Stimulated activated CD8-positive, alpha-beta memory T cell treated with anti-CD3 and anti-CD28 coated beads, Interleukin-7, amount 100 ng/mL, for 24 hours (primary cell): ENCODE results near the gene HNF1B.

Experiments used
- DNase-seq: peaks from one replicate; pipeline ENCODE4 v3.0.0-alpha.2; 2020; ENCODE audit warnings: low read depth

HNF1B gene

DNA sequence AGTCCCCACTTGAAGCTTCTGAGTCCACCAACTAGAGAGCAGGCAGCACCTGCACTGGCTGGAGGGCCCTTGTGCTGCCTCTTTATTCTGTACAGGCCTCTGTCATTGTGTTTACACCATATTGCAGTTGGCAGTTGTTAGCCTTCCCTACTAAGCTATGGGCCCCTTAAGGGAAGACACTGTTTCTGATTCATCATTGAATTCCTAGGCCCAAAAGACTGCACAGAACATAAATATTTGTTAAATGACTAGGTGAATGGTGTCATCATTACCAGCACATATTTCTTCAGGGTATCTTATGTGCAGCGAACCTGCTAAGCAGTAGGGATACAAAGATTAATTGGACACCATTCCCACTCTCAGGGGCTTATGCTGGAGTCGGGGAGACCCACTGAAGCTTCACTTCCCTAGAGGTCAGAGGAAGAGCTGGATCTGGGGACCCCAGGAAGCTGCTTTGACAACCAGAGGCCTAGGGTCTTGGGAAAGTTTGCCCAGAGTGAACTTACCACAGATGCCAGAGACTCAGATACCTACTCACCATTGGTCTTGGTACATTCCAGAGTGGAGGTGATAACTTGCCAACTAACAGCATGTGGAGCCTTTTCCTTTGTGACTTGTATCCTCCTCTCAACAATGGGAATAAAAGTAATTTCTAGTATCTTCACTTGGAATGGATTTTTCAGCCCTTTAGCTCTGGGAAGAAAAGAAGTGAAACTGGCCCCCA is 72.9 kb downstream of the HNF1B start:
- DNase-seq: no peak

- DNase-seq: no peak
Measured at GRCh38 chr17:37671028-37671823, 73.6 kb downstream of the HNF1B start.

DNA sequence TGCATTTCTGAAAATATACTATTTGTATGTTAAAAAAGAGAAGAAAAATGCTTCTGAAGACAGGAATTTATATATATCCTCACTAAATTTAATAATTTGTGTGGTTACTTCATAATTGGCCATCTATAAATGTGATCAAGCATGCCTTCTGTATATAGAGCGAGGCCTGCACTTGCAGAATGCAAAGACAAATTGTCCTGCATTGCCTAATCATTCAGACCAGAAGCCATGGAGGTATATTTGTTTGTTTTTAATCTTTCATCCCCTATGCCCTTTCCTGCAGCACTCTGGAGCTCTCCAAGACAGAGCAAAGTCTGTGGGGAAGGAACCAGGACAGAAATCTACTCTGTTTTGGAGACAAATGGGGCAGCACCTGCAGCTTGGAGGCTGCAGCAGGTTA is 77.8 kb downstream of the HNF1B start:
- DNase-seq: no peak

- DNase-seq: no peak
Measured at GRCh38 chr17:37664214-37664613, 80.6 kb downstream of the HNF1B start.

DNA sequence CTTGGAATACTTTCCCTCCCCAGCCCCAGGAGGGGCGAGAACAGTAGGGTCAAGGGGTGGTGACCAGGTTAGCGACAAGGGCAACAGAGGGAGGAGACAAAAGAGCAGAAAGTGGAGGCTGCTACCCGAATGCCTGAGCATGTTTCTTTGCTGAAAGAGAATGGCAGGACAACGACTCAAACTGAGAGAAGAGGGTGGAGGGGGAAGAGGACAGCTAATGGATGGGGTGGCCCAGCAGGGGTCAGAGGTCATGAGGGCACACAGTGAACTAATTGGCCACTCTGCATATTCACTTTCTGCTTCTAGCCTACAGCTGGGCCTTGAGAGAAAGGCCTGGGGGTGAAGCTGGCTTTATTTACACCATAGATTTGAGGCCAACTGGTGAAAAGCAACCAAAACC is 82.5 kb downstream of the HNF1B start:
- no peak for DNase-seq

DNA sequence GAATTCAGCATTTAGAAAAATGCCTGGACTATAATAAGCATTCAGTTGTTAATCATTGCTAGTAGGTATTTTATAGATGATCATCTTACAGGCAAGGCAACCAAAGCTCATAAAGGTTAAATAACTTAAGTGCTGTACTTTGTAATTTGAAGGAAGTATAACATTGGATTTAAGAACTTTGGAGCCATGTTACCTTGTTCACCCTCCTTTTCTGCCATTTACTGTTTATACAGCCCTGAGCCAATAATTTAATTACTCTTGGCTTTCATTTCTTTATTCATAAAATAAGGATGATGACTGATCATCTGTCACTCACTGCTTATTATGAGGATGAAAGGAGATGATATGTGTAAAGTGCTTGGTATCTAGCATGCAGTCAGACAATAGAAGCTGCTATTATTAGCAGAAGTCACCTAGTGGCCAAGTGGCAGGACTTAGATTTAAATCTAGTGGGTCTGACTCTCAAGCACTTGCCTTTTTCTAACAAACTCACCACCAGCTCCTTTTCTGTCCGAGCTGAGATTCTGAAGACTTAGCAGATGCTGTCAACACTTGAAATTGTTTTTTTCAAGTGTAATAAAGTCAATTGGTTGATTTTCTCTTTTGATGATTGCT is 83.4 kb downstream of the HNF1B start:
- DNase-seq: no peak

GRCh38 chr17:37659925-37660324 is 84.9 kb downstream of the HNF1B start:
- DNase-seq: no peak

- no peak for DNase-seq
Measured at GRCh38 chr17:37657202-37657601, 87.7 kb downstream of the HNF1B start.

DNA sequence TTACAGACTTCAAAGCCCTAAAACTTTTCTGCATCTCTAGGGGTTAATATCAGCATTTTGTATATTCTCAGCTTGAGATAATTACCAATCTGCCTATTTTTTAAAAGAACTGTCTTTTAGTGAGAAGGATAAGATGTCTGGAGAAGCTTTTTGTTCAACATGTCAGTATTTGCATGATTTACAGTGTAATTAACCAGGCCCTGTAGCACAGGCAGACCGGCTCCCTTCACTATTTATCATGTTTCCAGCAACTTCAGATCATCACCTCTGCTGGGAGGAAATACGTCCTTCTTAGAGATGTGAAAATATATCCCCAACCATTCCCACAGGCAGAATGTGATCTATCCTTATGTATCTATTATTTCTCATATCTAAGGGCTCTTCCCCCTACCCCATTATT is 93.0 kb downstream of the HNF1B start:
- no peak for DNase-seq

DNA sequence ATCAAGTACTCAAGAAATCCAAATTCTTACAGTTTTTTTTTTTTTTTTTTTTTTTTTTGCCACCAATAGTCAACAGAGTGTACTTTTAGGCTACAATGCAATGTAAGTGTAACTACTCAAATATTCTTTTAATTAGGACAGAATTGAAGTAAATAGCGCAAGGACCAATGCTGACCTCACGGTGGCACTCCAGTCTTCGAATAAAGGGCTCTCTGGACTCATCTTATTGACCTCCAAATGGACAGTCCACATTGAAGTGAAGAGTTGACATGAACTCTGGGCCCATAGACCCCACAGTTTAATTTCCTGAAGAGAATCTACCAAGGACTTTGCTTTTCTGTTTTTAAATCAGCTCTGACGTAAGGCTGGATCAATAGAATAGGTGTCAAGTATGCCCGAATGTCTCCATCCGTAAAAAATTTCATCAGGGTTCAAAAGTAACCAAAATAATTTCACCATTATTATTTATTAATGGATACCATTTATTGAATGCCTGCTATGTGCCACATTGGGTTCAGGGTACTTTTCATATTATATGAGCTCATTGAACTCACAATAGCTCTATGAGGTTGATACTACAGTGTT is 94.3 kb downstream of the HNF1B start:
- no peak for DNase-seq

- no peak for DNase-seq
Measured at GRCh38 chr17:37648555-37648954, 96.3 kb downstream of the HNF1B start.

- DNase-seq: no peak
Measured at GRCh38 chr17:37647856-37648255, 97.0 kb downstream of the HNF1B start.

DNA sequence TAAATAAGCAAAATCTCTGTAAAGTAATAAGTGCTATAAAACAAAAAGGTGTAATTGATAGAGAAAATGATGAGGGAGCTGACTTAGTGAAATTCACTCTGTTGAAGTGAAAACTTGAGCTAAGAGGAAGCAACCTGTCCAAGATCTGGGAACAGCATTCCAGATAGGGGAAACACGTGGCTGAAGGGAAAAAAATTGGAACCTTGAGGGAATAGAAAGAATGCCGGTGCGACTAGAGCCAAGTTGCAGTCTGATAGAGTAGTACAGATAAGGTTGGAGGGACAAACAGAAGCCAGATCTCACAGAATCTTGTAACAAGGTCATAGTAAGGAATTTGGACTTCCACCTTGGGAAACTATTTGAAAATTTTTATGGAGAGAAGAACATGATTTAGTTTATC is 101.0 kb downstream of the HNF1B start:
- DNase-seq: no peak

- peak; percentile 77 for DNase-seq
Measured at GRCh38 chr17:37643118-37643766, 101.6 kb downstream of the HNF1B start, which contains the start of gene DDX52. DDX52 (minus strand) TSS chr17:37643446; CDS start chr17:37643420, 26 bp downstream.

GRCh38 chr17:37642681-37643080 is 102.2 kb downstream of the HNF1B start:
- no peak for DNase-seq

- no peak for DNase-seq
Measured at GRCh38 chr17:37640015-37640414, 104.8 kb downstream of the HNF1B start.

DNA sequence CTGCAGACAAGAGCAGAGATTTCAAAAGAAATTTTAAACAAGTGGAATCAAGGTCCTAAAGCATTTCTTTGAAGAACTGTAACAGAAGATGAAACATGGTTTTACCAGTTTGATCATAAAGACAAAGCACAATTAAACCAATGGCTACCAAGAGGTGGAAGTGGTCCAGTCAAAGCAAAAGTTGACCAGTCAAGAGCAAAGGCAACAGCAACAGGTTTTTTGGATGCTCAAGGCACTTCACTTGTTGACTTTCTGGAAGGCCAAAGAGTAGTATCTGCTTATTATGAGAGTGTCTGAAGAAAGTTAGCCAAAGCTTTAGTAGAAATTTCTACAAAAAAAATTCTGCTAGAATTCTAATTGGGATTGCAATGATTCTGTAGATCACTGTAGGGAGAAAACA is 106.9 kb downstream of the HNF1B start:
- no peak for DNase-seq
